Stomach smooth muscle (tissue), 2 donors: ENCODE data around the gene RBM4B.
"Not testable (repeated sequence)": the region's sequence is repeated elsewhere in the genome, so short reads cannot be mapped to it uniquely, and the experiment has no call there.

Experiments
- H3K27ac ChIP-seq: one replicate; pipeline ENCODE4 v1.7.0; 2013; ENCODE audit warnings: mild to moderate bottlenecking, low read length, inconsistent platforms
- H3K27me3 ChIP-seq, 2 donors: one replicate each; pipeline ENCODE4 v1.7.0; 2013; ENCODE audit warnings: low read length in 2 of 2; ENCODE audit not compliant: insufficient read depth in 2 of 2, control insufficient read depth in 1 of 2
- H3K36me3 ChIP-seq, 2 donors: one replicate each; pipeline ENCODE4 v1.7.0; 2013; ENCODE audit warnings: low read length in 2 of 2; ENCODE audit not compliant: control insufficient read depth in 2 of 2, insufficient read depth in 2 of 2
- H3K4me1 ChIP-seq: one replicate; pipeline ENCODE4 v1.7.0; 2013; ENCODE audit warnings: low read length; ENCODE audit not compliant: control insufficient read depth, insufficient read depth
- H3K4me3 ChIP-seq, 2 donors: one replicate each; pipeline ENCODE4 v1.7.0; 2013; ENCODE audit warnings: low read length in 2 of 2
- H3K9ac ChIP-seq, 2 donors: one replicate each; pipeline ENCODE4 v1.7.0; 2013; ENCODE audit warnings: low read length in 2 of 2, mild to moderate bottlenecking in 1 of 2
- H3K9me3 ChIP-seq, 2 donors: one replicate each; pipeline ENCODE4 v1.7.0; 2013; ENCODE audit warnings: low read length in 2 of 2; ENCODE audit not compliant: control insufficient read depth in 2 of 2
- donor health status: healthy.
- donor health status: Pancreatic carcinoma.

The RBM4B gene

GRCh38 chr11:66677599-66678375 is at the start of gene RBM4B:
TSS of gene RBM4B (minus strand) at chr11:66677887. CDS start at chr11:66677079, 808 bp downstream.
- H3K4me1 ChIP-seq: peaks cover 14% of the 10 kb centered on the region
- H3K9me3 ChIP-seq: no peaks in the 10 kb centered on the region
- no peaks in the 10 kb centered on the region for H3K27me3 ChIP-seq
- H3K27ac ChIP-seq: peak within 1 kb of the TSS; percentile 99
- no peaks in the 10 kb centered on the region for H3K36me3 ChIP-seq
- peak within 1 kb of the TSS; percentile 77 to 86 for H3K4me3 ChIP-seq
- H3K9ac ChIP-seq: peak within 1 kb of the TSS; percentile 80 to 96

- Histone ChIP-seq H3K27ac (no peak overlapping the region), H3K27me3 (peaks cover 4 to 25% of the 10 kb centered on the region in 2 donors), H3K4me3 (no peak overlapping the region), H3K9me3 (no peaks in the 10 kb centered on the region), H3K4me1 (peaks cover 14% of the 10 kb centered on the region), H3K9ac (no peak overlapping the region), H3K36me3 (no peaks in the 10 kb centered on the region)
Observed at GRCh38 chr11:66725647-66726046, 48.0 kb upstream of the RBM4B start.

- H3K9me3 ChIP-seq: no peaks in the 10 kb centered on the region
- H3K36me3 ChIP-seq: no peaks in the 10 kb centered on the region
- no peak overlapping the region for H3K27ac ChIP-seq
- peaks cover 4 to 25% of the 10 kb centered on the region in 2 donors for H3K27me3 ChIP-seq
- H3K4me1 ChIP-seq: peaks cover 14% of the 10 kb centered on the region
- no peak overlapping the region for H3K4me3 ChIP-seq
- no peak overlapping the region for H3K9ac ChIP-seq
Observed at GRCh38 chr11:66725114-66725513, 47.4 kb upstream of the RBM4B start.

GRCh38 chr11:66724167-66724566 is 46.5 kb upstream of the RBM4B start:
- not testable (repeated sequence) for H3K4me3 ChIP-seq, H3K27ac ChIP-seq, H3K36me3 ChIP-seq, H3K9ac ChIP-seq, H3K9me3 ChIP-seq
- Histone ChIP-seq H3K4me1 (peaks cover 14% of the 10 kb centered on the region), H3K27me3 (peaks cover 4 to 24% of the 10 kb centered on the region in 2 donors)

GRCh38 chr11:66723693-66724092 is 46.0 kb upstream of the RBM4B start:
- Histone ChIP-seq H3K36me3 (no peaks in the 10 kb centered on the region), H3K4me1 (peaks cover 12% of the 10 kb centered on the region), H3K9me3 (no peaks in the 10 kb centered on the region), H3K9ac (no peak overlapping the region), H3K4me3 (no peak overlapping the region), H3K27ac (no peak overlapping the region), H3K27me3 (peaks cover 4 to 25% of the 10 kb centered on the region in 2 donors)

- Histone ChIP-seq H3K36me3 (no peaks in the 10 kb centered on the region), H3K4me1 (peaks cover 7% of the 10 kb centered on the region), H3K4me3 (no peak overlapping the region), H3K9ac (no peak overlapping the region), H3K27me3 (peaks cover 4 to 22% of the 10 kb centered on the region in 2 donors), H3K27ac (no peak overlapping the region), H3K9me3 (no peaks in the 10 kb centered on the region)
Observed at GRCh38 chr11:66722745-66723651, 45.3 kb upstream of the RBM4B start.

- H3K4me1 ChIP-seq: peaks cover 2% of the 10 kb centered on the region
- H3K9me3 ChIP-seq: no peaks in the 10 kb centered on the region
- peaks cover 4 to 19% of the 10 kb centered on the region in 2 donors for H3K27me3 ChIP-seq
- H3K9ac ChIP-seq: no peak overlapping the region
- no peaks in the 10 kb centered on the region for H3K36me3 ChIP-seq
- no peak overlapping the region for H3K27ac ChIP-seq
- no peak overlapping the region for H3K4me3 ChIP-seq
Observed at GRCh38 chr11:66721939-66722338, 44.3 kb upstream of the RBM4B start.

GRCh38 chr11:66720899-66721470 is 43.3 kb upstream of the RBM4B start:
- Histone ChIP-seq H3K4me1 (peaks cover 2% of the 10 kb centered on the region), H3K9me3 (no peaks in the 10 kb centered on the region), H3K27ac (no peak overlapping the region), H3K4me3 (no peak overlapping the region), H3K36me3 (no peaks in the 10 kb centered on the region), H3K9ac (no peak overlapping the region), H3K27me3 (peaks cover 4 to 12% of the 10 kb centered on the region in 2 donors)

- no peaks in the 10 kb centered on the region for H3K36me3 ChIP-seq
- no peak overlapping the region for H3K9ac ChIP-seq
- no peak overlapping the region for H3K27ac ChIP-seq
- no peaks in the 10 kb centered on the region for H3K4me1 ChIP-seq
- H3K9me3 ChIP-seq: no peaks in the 10 kb centered on the region
- peaks cover 4 to 11% of the 10 kb centered on the region in 2 donors for H3K27me3 ChIP-seq
- H3K4me3 ChIP-seq: no peak overlapping the region
Observed at GRCh38 chr11:66720223-66720898, 42.7 kb upstream of the RBM4B start.
